ENCODE measurements around the gene GHITM.

- TF ChIP-seq EZH2 (IDR thresholded peaks at IDR 0.05; ENCODE audit: borderline replicate concordance, insufficient read depth, low read depth, low read length, poor library complexity, severe bottlenecking) (no peak), CTCF (IDR thresholded peaks at IDR 0.05) (no peak)
Measured at GRCh38 chr10:84101042-84101441, 38.3 kb upstream of the GHITM start.
